RWPE2 (cell line): ENCODE results near the gene MPO.

Experiments used
- ATAC-seq: fragments of 200-7000 bp; cut with Tn5 transposase; 3 replicates; pipeline ENCODE4 v1.9.1; 2021; ENCODE audit warnings: low read depth
- DNase-seq: peaks from one replicate; pipeline ENCODE4 v3.0.0-alpha.2; 2020; ENCODE audit warnings: low spot score
- H3K27ac ChIP-seq: fragments of 450-650 bp; 2 replicates; pipeline ENCODE4 v1.5.1; 2017; ENCODE audit warnings: mild to moderate bottlenecking; ENCODE audit not compliant: poor library complexity, severe bottlenecking
- H3K27me3 ChIP-seq: fragments of 250-450 bp; sonication (Bioruptor Pico); 2 replicates; pipeline ENCODE4 v1.5.1; 2021; ENCODE audit warnings: mild to moderate bottlenecking, moderate library complexity; ENCODE audit not compliant: insufficient read depth, poor library complexity, severe bottlenecking
- H3K36me3 ChIP-seq: fragments of 250-450 bp; sonication (Bioruptor Pico); 2 replicates; pipeline ENCODE4 v1.5.1; 2020; ENCODE audit warnings: low read depth, mild to moderate bottlenecking, moderate library complexity
- H3K4me1 ChIP-seq: fragments of 250-450 bp; sonication (Bioruptor Pico); 2 replicates; pipeline ENCODE4 v1.5.1; 2021; ENCODE audit warnings: mild to moderate bottlenecking, moderate library complexity; ENCODE audit not compliant: insufficient read depth, poor library complexity, severe bottlenecking
- H3K4me3 ChIP-seq: fragments of 250-450 bp; sonication (Bioruptor Pico); 2 replicates; pipeline ENCODE4 v1.5.1; 2021; ENCODE audit warnings: mild to moderate bottlenecking, moderate library complexity; ENCODE audit not compliant: severe bottlenecking
- H3K9me3 ChIP-seq: fragments of 250-450 bp; sonication (Bioruptor Pico); 2 replicates; pipeline ENCODE4 v1.5.1; 2021; ENCODE audit warnings: mild to moderate bottlenecking, moderate library complexity; ENCODE audit not compliant: severe bottlenecking
- TF ChIP-seq, protein P1 (sequence below): fragments of 450-650 bp; IDR thresholded peaks from one replicate; pipeline ENCODE4 v1.5.1; 2017; ENCODE audit warnings: mild to moderate bottlenecking, moderate library complexity; ENCODE audit not compliant: poor library complexity, severe bottlenecking

Gene MPO

DNA sequence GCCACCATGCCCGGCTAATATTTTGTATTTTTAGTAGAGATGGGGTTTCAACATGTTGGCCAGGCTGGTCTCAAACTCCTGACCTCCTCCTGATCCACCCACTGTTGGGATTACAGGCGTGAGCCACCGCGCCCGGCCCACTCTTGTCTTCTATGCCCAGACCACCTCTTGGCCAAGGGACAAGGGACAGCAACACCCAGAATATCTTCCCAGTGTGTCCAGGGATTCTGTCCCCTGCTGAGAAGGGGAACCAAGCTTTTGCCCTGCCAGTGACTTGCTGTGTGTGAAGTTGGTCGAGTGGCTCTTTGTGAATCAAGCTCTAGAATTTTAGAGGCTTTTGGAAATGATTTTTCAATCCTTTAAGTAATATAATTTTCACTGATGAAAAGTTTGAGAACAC, 1.7 kb upstream of the MPO start:
- H3K36me3 ChIP-seq, result no peaks in the 10 kb centered on the region
- no peak for DNase-seq
- H3K27me3 ChIP-seq, result peaks cover 31% of the 10 kb centered on the region
- H3K4me3 ChIP-seq, result no peak overlapping the region
- TF ChIP-seq, protein P1, sequence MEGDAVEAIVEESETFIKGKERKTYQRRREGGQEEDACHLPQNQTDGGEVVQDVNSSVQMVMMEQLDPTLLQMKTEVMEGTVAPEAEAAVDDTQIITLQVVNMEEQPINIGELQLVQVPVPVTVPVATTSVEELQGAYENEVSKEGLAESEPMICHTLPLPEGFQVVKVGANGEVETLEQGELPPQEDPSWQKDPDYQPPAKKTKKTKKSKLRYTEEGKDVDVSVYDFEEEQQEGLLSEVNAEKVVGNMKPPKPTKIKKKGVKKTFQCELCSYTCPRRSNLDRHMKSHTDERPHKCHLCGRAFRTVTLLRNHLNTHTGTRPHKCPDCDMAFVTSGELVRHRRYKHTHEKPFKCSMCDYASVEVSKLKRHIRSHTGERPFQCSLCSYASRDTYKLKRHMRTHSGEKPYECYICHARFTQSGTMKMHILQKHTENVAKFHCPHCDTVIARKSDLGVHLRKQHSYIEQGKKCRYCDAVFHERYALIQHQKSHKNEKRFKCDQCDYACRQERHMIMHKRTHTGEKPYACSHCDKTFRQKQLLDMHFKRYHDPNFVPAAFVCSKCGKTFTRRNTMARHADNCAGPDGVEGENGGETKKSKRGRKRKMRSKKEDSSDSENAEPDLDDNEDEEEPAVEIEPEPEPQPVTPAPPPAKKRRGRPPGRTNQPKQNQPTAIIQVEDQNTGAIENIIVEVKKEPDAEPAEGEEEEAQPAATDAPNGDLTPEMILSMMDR, result no peak
- H3K4me1 ChIP-seq, result no peaks in the 10 kb centered on the region
- no peak for ATAC-seq
- no peak overlapping the region for H3K27ac ChIP-seq
- no peaks in the 10 kb centered on the region for H3K9me3 ChIP-seq

DNA sequence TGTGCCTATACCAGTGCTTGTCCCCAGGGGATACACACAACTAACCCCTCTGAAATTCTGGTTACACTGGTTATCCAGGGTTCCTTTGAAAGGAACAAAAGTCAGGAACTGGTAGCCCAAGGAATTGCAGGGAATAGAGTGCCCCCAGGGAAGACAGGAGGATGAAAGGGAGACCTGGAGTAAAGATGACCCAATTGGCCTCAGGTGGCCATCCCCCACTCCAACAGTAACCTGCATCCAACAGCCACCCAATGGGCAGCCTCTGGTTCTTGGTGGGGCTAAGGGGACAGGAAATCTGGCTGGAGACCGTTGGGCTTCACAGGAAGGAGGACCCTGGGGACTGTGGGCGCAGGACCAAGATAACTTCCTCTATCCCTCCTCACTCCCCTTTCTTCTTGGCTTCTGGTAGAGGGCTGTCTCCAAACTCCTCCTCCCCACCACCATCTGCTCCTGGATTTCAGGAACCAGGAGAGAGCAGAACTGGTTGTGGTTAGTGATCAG, 826 bp upstream of the MPO start:
- Histone ChIP-seq H3K4me3 (no peak overlapping the region), H3K27ac (no peak overlapping the region), H3K4me1 (no peaks in the 10 kb centered on the region), H3K27me3 (peaks cover 31% of the 10 kb centered on the region), H3K36me3 (no peaks in the 10 kb centered on the region), H3K9me3 (no peaks in the 10 kb centered on the region)
- TF ChIP-seq, protein P1, result no peak
- ATAC-seq, result no peak
- no peak for DNase-seq

DNA sequence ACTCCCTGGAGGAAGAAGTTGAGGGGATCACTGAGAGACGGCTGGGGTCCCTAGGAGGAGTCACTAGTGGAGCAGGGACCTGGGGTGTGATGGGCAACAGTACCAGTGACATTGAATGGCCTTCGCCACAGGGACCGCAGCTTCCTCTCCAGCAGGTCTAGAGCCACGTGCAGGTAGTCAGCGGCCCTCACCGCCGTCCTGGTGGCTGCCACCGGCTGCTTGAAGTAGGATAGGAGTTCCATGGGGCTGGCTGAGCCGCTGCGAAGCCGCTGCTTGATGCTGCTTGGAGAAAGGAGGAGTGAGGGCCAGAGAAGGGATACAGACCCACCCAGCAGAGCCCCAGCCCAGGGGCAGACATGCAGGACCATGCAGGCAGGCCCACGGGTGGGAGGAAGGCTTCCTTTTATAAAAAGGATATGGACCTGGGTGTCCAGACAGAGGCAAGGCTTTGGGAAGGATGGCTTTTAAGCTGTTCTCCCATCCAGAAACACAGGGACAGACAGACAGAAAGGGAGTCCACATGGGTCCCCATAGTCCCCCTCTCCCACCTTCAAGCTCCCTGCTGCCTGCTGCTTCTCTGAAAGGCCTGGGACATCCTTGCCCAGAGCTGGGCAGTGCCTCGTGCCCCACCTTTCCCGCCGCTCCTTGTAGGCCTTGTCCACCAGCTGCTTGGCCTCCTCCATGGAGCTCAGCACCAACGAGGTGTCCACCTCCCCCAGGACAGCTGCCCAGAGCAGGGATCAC, 827 bp downstream of the MPO start:
- TF ChIP-seq, protein P1, result no peak
- no peak overlapping the region for H3K4me3 ChIP-seq
- H3K36me3 ChIP-seq, result no peaks in the 10 kb centered on the region
- no peak overlapping the region for H3K27ac ChIP-seq
- H3K9me3 ChIP-seq, result no peaks in the 10 kb centered on the region
- DNase-seq, result no peak
- no peaks in the 10 kb centered on the region for H3K4me1 ChIP-seq
- H3K27me3 ChIP-seq, result peaks cover 31% of the 10 kb centered on the region
- no peak for ATAC-seq

DNA sequence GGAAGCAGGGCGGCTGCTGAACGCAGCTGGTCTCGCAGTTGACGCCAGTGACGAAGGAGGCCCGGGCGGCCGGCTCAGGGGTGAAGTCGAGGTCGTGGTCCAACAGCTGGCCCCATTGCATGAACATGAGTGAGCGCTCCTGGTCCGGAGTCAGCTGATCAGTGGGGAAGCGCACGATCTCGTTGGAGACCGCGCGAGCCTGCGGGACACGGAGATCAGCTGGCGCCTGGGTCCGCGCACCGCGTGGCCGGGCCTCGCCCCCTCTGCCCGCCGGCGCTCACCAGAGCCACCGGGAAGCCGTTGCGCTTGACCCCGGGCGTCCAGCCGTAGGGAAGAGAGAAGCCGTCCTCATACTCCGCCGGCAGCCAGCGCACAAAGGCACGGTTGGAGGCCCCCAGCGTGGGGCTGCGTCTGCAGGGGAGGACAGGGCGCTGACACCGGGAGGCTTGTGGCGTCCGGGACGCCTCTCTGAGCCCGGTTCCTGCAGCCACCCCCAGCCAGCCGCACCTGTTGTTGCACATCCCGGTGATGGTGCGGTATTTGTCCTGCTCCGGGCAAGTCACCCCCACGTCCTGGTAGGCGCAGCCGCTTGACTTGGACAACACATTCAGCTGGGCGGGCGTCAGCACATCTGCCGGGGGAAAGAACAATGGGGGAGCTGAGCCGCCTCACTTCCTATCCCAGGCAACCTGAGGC, 1.6 kb downstream of the MPO start:
- DNase-seq, result no peak
- ATAC-seq, result no peak
- Histone ChIP-seq H3K27ac (no peak overlapping the region), H3K36me3 (no peaks in the 10 kb centered on the region), H3K4me3 (no peak overlapping the region), H3K27me3 (peaks cover 31% of the 10 kb centered on the region), H3K9me3 (no peaks in the 10 kb centered on the region), H3K4me1 (no peaks in the 10 kb centered on the region)
- TF ChIP-seq, protein P1, result no peak

DNA sequence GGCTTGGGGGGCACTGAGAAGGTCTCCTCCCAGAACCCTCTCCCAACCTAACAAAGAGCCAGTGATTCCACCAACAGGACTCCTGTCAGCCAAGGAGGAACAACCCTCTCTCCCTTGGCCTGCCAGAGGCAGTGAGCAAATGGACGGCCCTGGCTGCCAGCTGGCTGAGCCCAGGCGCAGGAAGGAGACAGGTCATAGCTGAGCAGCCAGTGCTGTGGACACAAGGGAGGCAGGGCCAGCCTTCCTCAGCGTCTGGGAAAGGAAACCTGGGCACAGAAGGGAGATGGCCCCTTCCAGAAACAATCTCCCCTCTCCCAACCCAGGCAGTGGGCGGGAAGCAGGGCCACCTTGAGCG, 2.1 kb downstream of the MPO start:
- Histone ChIP-seq H3K27ac (no peak overlapping the region), H3K9me3 (no peaks in the 10 kb centered on the region), H3K4me3 (no peak overlapping the region), H3K36me3 (no peaks in the 10 kb centered on the region), H3K27me3 (peaks cover 31% of the 10 kb centered on the region), H3K4me1 (no peaks in the 10 kb centered on the region)
- ATAC-seq, result peak; percentile 21; the same call in 2 of the 3 replicates
- no peak for DNase-seq
- TF ChIP-seq, protein P1, result no peak
